IPS-NIHi11 (cell line): Measurements from ENCODE around the gene RAB1A.
"Not testable (repeated sequence)": the region's sequence is repeated elsewhere in the genome, so short reads cannot be mapped to it uniquely, and the experiment has no call there.

Experiments used
- DNase-seq: peaks from one replicate; pipeline ENCODE4 v3.0.0; 2012; ENCODE audit warnings: mixed read lengths, low spot score

The RAB1A gene

DNA sequence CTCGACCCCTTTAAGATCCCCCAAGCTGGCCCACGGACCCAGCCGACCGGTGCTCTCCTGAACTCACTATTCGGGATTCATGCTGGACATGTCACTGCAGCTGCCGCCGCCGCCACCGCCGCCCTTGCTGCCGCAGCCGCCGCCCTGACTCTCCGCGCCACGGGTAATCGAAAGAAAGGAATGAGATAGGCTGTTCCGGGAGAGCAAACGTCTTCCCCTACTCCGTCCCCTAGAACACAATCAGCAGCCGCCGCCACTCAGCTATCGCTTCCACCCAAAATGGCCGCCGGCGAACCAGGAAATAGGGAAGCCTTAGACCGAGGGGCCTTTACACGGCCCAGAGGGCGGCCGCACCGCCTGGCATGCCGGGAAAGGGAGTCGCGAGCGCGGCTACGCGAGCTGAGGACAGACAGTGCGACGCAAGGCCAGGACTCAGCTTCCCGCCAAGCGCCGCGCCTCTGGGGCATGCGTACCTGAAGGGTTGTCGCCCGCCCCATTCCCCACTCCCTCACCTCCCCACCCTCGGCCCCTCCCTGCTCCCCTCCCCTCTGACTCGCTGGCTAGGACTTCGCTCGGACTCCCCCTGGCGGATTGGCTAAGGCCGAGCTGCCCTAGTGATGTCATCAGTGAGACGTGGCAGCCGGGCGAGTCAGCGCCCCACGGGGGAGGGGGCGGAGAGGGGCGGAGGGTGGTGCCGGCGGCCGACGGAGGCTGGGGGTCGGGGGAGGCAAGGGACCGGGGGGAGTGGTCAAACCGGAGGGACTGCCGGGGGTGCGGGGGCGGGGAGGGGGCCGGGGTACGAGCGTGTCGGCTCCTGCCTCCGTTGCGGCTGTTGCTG is at the start of gene RAB1A:
Gene RAB1A (minus strand): TSS at position 281 of the 838 bp plus-strand sequence. CDS start 191 bp downstream, at position 90.
- DNase-seq: peak; percentile 96

DNA sequence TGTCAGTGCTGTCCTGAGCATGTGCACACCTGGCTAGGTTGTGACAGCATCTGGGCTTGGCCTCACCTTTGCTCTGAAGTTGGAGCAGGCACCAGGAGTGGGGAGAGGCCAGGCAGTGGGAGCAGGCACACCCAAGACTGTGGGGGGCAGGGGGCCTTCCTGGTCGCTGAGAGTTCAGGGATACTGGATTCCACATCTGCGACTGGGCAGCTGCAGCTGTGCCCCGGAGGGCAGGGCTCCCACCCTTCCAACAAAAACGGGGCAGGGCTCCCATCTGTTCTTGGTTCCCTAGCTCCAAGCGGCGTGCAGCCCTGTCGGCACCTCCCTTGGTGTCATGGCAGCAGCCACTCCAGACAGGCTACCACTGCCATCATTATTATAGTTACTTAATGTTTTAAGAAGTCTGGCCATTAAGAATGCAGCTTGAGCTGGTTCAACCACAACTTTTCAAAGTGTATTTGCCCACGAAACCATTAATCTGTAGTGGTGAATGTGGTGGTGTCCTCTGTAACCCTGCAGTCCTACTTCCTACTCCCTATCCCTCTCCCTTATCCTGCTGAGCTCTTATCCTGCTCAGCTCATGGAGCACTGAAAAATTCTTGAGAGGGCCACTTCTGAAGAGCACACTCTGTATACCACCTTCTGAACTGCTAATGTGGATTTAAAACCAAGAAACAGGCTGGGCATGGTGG is 48.0 kb upstream of the RAB1A start:
- no peak for DNase-seq

DNA sequence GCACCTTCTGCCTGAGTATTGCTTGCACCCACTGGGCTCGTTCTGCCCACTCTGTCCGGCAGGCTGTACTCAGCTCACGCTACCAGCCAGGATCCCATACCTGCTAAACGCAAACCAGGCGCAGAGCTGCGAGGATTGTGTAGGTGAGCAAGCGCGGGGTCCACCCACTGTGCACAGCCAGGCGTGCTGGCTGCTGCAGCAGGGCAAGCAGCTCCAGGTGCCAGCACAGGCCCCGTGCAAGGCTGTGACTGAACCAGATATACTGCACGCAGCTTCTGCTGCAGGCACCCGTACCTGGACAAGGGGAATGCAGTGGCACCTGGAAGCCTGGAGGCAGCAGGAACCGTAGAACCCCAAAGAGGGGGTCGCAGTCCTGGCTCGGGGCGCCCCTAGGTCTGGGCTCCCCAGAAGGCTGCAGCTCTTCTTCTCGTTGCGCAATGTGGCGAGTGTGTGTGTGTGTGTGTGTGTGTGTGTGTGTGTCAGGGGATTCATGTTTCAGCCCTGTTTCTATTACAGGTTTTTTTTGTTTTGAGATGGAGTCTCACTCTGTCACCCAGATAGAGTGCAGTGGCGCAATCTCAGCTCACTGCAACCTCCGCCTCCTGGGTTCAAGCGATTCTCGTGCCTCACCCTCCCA is 46.1 kb upstream of the RAB1A start:
- DNase-seq: no peak

DNA sequence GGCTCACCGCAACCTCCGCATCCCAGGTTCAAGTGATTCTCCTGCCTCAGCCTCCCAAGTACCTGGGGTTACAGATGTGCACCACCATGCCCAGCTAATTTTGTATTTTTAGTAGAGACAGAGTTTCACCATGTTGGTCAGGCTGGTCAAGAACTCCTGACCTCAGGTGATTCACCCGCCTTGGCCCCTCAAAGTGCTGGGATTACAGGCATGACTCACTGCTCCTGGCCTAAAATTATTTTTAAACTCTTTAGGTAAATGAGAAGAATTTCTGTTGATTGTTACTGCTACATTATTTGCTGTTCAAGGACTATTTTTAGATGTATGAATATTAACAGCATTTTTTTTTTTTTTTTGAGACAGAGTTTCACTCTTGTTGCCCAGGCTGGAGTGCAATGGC is 44.1 kb upstream of the RAB1A start:
- not testable (repeated sequence) for DNase-seq

DNA sequence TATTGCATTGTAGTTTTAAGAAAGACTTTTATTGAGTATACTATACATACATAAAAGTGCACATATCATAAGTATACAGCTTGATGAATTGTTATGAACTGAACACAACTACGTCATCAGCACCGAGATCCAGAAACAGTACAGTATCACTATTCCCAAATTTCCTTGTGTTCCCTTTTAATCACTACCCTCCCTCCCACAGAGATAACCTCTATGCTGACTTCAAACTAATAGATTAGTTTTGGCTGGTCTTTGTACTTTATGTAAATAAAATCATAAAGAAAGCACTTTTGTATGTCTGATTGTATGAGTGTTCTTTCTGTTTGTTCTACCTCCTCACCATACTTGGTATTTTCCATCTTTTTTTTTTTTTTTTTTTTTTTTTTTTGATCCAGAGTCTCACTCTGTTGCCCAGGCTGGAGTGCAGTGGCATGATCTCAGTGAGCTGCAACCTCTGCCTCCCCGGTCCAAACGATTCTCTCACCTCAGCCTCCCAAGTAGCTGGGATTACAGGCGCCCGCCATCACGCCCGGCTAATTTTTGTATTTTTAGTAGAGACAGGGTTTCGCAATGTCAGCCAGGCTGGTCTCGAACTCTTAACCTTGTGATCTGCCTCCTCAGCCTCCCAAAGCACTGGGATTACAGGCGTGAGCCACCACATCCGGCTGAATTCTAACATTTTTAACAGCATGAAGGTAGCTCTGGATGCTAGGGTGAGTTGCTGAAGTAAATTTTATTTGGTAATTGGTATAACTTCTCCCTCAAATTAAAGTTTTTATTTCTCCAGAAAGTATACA is 43.3 kb upstream of the RAB1A start:
- no peak for DNase-seq

DNA sequence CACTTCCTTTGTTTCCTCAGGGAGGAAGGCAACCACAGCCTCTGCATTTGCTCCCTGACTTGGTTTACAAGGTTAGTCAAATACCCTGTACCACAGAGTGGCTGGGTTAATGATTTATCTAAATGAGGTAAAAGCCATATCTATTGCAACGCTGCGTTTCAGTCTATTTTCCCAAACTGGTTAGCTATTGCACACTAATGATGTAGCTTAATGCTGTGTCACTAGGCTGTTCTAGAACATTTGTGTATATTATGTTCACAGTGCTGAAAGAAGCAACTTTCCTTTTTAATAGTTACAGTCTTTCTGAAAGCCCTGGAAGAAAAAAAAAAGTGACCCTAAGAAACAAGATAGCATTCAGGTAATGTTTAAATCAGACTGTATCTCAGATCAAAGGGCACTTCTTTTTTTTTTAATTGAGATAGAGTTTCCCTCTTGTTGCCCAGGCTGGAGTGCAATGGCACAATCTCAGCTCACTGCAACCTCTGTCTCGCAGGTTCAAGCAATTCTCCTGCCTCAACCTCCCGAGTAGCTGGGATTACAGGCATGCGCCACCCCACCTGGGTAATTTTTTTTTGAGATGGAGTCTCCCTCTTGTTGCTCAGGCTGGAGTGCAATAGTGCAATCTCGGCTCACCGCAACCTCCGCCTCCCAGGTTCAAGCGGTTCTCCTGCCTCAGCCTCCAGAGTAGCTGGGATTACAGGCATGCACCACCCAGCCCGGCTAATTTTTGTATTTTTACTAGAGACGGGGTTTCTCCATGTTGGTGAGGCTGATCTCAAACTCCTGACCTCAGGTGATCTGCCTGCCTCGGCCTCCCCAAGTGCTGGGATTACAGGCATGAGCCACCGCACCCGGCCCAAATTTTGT is 40.9 kb upstream of the RAB1A start:
- DNase-seq: not testable (repeated sequence)

DNA sequence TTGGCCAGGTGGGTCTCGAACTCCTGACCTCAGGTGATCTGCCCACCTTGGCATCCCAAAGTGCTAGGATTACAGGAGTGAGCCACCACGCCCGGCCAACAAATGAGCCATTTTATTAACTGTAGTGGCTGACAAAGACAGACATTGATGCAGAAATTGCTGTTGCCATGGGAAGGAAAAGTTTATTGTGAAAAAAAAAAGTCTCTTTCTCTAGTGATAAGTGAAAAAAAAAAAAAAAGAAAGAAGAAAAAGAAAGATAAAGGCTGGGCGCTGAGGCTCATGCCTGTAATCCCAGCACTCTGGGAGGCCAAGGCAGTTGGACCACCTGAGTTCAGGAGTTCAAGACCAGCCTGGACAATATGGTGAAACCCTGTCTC is 39.8 kb upstream of the RAB1A start:
- DNase-seq: no peak

DNA sequence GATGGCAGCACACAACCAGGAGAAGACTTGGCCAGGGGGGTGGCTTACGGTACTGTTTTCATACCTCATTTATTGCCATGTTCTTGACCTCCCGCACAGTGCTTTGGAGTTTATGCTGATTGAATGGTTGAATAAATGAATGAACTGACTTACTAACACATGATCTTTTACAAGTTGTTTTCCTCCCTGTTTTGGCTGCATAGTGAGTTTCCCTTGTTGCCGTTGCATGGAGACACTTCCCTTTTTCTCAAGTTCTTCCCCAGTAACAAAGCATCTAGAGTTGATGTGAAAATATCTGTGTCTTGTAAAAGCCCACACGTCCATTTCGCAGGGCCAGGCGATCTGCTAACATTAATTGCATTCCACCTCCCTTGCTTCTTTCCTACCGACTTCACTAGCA is 35.7 kb upstream of the RAB1A start:
- no peak for DNase-seq

DNA sequence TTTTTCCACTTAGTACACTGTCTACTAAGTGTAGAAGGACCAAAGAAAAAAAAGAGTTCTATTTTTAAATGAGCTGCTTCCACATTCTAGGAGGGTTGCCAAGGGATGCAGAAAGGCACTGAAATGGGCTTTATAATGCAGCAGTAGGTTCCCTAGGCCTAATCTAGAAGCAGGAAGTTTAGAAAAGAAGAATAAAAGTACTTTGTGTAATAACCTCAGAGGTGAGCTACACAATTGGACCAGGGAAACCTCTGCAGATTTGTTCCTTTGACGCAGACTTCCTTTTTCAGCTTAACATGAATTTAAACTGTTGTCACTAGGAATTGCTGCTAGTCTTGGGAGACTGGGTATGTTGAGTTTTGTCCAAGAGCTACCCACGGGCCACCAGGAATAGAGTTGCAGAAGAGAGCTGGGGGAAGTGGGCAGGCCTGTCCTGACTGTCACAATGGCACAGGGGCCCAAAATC is 34.6 kb upstream of the RAB1A start:
- no peak for DNase-seq

DNA sequence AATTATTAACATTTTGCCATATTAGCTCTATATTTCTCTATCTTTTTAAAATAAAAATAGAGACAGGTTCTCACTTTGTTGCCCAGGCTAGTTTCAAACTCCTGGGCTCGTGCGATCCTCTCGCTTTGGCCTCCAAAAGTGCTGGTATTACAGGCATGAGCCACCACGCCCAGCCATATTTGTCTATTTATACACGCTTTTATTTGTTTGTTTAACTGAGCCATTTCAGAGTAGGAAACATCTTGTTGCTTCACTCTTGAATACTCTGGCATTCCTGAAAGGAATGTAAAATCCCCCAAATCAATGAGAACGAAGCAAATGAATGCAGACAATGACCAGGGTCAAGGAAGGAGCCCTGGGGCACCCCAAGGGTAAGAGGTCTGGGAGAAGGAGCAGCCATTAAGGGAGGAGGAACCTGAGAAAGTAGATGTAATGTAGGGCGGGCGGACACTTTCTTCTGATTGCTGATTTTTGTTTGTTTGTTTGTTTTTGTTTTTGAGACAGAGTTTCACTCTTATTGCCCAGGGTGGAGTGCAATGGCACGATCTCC is 31.7 kb upstream of the RAB1A start:
- DNase-seq: no peak

DNA sequence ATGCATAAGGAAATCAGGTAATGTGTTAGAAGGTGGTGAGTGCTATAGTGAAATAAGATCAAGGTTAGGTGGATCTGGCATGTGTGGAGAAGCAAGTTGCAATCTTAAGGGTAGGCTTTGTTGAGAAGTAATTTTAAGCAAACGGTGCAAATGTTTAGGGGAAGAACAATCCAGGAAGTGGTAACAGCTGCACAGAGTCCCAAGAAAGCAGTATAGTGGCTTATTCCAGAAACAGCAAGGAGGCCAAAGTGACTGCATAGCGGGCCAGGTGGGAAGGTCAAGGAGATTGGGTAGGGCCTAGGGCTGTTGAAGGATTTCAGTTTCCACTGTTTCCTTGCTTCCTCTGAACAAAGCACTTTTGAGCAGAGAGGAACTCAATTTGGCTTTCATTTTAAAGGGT is 30.0 kb upstream of the RAB1A start:
- DNase-seq: no peak

DNA sequence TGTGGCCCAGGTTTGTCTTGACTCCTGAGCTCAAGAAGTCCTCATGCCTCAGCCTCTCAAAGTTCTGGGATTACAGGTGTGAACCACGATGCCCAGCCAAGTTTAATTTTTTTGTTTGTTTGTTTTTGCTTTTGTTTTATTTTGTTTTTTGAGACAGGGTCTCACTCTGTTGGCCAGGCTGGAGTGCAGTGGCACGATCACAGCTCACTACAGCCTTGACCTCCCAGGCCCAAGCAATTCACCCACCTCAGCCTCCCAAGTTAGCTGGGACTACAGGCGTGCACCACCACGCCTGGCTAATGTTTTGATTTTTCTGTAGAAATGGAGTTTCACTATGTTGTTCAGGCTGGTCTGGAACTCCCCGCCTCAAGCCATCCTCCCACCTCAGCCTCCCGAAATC is 29.4 kb upstream of the RAB1A start:
- DNase-seq: no peak

DNA sequence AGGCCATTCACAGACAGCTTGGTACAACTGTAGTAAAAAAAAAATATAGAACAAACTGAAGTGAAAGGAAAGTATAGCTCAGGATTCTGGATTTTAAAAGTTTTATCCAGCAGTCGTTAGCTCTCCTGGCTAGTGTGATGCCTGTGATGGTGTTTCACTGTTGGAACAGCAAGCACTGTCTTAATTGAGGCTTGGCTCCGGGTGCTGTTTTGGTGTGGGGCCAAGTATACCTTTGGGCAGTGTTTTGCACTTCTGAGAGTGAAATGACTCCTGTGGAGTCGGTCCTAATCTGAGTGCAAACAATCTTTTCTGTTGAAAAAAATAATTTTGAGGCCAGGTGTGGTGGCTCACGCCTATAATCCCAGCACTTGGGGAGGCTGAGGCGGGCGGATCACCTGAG is 28.7 kb upstream of the RAB1A start:
- DNase-seq: no peak

DNA sequence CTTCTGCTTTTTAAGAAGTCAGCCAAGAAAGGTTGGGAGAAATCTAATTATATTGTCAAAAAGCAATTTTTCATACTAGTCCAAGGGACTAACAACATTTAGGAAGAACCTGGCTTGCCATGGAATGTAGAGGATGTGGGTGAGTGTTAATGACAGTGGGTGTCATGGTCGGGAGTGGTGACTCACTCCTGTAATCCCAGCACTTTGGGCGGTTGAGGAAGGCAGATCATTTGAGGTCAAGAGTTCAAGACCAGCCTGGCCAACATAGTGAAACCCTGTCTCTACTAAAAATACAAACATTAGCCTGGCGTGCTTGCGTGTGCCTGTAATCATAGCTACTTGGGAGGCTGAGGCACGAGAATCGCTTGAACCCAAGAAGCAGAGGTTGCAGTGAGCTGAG is 27.9 kb upstream of the RAB1A start:
- DNase-seq: not testable (repeated sequence)

DNA sequence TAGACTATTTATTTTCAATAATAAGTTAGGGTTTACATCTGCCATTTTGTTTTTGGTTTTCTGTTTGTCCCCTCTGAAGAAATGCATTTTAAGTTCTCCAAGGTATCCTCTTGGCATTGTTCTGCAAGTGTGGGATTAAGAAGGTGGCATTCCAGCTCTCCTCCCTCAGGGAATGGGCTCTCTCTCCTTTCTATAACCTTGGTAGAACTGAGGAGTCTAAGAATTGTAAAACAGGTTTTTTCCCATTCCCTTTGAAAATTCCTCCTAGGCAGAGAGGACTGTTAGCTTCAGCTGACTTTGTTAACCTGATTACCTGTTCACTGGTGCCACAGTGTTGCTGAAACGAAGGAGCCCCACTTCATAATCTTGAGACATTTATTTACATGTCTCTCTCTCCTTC is 26.1 kb upstream of the RAB1A start:
- DNase-seq: no peak

DNA sequence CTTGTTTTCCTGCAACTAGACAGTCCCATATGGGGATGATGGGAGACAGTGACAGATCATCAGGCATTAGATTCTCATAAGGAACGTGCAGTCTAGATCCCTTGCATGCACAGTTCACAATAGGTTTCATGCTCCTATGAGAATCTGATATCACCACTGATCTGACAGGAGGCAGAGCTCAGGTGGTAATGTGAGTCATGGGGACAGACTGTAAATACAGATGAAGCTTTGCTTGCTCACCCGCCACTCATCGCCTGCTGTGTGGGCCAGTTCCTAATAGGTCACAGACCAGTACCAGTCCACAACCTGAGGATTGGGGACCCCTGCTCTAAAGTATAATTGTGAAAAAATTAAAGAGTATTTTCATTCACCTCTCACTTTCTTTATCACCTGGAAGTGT is 23.6 kb upstream of the RAB1A start:
- no peak for DNase-seq

DNA sequence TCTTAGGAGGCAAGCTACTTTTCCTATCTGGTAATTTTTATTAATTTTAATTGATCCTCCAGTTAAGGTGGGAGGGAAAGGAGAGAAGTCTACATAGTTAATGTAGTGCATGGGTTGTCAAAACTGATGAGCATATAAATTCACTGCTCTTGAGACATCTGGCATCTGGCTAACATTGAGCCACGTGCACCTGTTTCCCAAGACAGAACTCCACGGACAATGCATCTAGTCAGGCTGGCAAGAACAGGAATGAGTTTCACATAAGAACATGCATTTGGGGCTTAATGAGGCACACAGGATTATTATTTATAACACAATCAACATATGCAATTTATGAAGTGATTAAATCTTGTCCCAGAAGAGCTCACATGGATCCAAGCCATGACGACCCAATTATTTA is 16.2 kb upstream of the RAB1A start:
- DNase-seq: no peak

DNA sequence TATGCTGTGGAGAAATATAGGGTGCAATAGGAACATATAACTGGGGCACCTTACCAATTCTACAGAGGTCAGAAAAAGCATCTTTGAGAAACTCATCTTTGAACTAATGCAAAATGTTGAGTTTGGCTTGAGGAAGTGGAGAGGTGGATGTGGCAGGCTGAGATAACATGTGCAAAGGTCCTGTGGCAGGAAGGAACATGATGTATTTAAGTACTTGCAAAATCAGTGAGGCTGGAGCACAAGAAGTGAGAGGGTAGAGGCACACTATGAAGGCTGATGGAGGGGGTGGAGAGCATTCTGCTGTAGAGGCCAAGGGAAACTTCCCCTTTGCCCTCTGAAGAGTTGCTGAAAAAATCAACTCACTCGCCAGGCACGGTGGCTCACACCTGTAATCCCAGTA is 14.7 kb upstream of the RAB1A start:
- DNase-seq: no peak

DNA sequence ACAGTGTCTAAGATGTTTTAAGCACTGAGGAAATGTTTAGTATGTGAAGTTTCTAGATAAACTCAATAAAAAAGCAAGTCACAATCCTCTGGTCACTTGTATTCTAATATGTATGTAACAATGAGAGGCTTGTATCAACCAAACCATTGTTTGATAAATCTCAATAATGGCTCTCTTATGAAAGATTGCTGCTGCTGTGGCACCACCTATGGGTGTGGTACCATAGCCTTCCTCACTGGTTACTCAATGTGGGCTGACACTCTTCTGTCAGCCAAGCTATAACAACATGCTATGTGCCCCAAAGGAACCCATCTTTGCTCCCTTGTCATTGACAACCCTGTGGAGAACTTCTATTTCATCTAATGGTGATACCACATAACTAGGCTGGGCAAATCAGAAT is 12.6 kb upstream of the RAB1A start:
- no peak for DNase-seq

DNA sequence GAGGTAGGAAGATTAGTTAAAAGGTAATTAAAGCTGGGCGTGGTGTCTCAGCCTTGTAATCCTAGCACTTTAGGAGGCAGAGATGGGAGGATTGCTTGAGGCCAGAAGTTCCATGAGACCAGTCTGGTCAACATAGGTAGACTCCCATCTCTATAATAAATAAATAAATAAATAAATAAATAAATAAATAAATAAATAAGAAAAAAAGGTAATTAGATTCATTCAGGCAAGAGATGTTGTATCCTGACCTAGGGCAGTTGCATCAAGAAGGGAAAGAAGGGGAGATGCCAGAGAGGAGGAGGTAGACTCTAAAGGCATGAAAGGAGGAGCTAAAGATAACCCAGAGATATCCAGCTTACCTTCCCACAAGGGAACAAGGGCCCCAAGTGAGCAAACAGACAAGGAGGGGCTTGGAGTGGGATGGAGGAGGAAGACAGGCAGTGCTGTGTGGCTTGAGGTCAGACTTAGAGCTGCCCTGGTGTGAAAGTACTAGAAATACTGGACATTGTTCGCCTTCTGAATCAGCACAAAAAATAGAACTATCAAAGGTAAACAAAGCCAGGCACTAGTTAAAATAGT is 7.4 kb upstream of the RAB1A start:
- no peak for DNase-seq

DNA sequence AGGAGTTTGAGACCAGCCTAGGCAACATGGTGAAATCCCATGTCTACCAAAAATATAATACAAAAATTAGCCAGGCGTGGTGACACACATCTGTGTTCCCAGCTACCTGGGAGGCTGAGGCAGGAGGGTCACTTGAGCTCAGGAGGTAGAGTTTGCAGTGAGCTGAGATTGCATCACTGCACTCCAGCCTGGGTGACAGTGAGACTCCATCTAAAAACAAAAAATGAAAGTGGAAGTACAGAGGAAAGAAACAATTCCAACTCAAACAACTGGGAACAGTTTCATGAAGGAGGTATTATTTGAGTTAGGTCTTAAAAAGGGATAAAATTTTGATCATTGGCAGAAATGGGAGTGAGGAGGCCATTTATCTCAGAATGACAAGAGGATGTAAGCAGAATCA is 6.3 kb upstream of the RAB1A start:
- no peak for DNase-seq
